Choroid plexus epithelial cell (primary cell): ENCODE measurements around the gene RAB3B.
"Not testable (repeated sequence)": the region's sequence is repeated elsewhere in the genome, so short reads cannot be mapped to it uniquely, and the experiment has no call there.

ENCODE experiments used
- DNase-seq: peaks from one replicate; pipeline ENCODE4 v3.0.0-alpha.2; 2010; ENCODE audit warnings: low read depth
- H3K4me3 ChIP-seq: 2 replicates; pipeline ENCODE4 v1.5.1; 2011; ENCODE audit warnings: low read depth, mild to moderate bottlenecking, control low read depth, low read length, moderate library complexity
- TF ChIP-seq, protein P1 (sequence below): conservative IDR thresholded peaks from 2 replicates; pipeline ENCODE4 v1.5.1; 2011; ENCODE audit warnings: low read depth, mild to moderate bottlenecking, control low read depth, inconsistent platforms, low read length, moderate library complexity

Gene RAB3B

GRCh38 chr1:51898090-51898734 is 92.3 kb downstream of the RAB3B start:
- no peak overlapping the region for H3K4me3 ChIP-seq

GRCh38 chr1:51897699-51898031 is 92.8 kb downstream of the RAB3B start:
- TF ChIP-seq, protein P1, sequence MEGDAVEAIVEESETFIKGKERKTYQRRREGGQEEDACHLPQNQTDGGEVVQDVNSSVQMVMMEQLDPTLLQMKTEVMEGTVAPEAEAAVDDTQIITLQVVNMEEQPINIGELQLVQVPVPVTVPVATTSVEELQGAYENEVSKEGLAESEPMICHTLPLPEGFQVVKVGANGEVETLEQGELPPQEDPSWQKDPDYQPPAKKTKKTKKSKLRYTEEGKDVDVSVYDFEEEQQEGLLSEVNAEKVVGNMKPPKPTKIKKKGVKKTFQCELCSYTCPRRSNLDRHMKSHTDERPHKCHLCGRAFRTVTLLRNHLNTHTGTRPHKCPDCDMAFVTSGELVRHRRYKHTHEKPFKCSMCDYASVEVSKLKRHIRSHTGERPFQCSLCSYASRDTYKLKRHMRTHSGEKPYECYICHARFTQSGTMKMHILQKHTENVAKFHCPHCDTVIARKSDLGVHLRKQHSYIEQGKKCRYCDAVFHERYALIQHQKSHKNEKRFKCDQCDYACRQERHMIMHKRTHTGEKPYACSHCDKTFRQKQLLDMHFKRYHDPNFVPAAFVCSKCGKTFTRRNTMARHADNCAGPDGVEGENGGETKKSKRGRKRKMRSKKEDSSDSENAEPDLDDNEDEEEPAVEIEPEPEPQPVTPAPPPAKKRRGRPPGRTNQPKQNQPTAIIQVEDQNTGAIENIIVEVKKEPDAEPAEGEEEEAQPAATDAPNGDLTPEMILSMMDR = no peak
- DNase-seq = peak; percentile 84
- no peak overlapping the region for H3K4me3 ChIP-seq

More at GRCh38 chr1:51898090-51898734, 92.3 kb downstream of the RAB3B start:
- TF ChIP-seq, protein P1 = no peak
- DNase-seq = peak; percentile 93

DNA sequence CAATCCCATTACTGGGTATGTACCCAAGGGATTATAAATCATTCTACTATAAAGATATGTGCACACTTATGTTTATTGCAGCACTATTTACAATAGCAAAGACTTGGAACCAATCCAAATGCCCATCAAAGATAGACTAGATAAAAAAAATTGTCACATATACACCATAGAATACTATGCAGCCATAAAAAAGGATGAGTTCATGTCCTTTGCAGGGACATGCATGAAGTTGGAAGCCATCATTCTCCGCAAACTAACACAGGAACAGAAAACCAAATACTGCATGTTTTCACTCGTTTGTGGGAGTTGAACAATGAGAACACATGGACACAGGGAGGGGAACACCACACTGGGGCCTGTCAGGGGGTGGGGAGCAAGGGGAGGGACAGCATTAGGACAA is 95.8 kb downstream of the RAB3B start:
- DNase-seq, H3K4me3 ChIP-seq: not testable (repeated sequence)

DNA sequence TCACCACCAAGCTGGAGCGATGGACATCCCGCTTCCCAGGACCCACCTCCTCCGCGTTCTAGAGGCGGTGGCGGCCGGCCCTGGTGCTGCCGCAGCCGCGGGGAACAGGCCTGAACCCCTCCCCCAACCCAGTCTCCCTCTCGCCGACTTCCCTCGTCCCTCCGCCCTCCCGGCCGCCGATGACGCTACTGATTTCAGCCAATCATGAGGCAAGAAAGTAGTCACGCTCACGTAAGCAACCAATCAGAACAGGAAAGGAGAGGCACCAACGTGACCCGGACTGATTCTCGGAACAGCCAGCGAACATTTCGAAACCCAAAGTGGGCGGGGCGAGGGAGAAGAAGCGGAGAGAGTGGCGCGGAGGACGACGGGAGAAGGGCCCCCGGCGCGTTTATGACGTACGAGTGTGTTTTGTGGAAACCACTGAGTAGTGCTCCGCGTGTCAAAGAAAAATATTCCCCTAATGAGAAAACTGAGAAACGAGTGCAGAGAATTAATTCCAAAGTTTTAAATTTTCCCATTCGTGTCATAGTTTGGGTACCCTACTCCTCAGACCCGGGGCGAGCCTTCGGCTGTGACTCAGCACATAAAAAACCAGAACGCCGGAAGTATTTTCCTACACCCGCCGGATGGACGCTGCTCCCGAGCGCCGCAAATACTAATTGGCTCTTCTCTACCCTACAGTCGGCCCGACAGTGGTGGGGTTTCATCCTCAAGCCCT is 111.7 kb downstream of the RAB3B start, which contains the start of gene NRDC:
TSS of gene NRDC (minus strand) at position 112 of the 721 bp plus-strand sequence. CDS start 112 bp downstream, outside the sequence.
- DNase-seq = peak; percentile 100
- TF ChIP-seq, protein P1 = no peak
- H3K4me3 ChIP-seq = peak within 1 kb of the TSS; percentile 98

DNA sequence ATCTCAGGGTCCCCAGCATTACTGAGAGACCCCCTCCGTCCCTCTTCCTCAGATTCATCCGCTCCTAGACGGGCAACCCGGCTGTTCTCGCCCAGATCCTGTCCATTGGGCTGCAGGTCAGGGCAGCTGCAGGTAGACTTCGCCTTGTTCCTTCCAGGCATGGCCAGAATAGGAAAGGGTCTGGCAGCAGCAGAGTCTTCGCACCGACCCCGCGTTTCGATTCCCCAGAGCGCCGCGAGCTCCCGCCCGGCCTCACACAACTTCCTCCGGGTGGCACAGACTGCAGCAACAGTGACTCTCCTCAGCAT is 112.2 kb downstream of the RAB3B start:
- DNase-seq = no peak
- TF ChIP-seq, protein P1 = no peak
- peak overlapping the region; percentile 98 for H3K4me3 ChIP-seq

DNA sequence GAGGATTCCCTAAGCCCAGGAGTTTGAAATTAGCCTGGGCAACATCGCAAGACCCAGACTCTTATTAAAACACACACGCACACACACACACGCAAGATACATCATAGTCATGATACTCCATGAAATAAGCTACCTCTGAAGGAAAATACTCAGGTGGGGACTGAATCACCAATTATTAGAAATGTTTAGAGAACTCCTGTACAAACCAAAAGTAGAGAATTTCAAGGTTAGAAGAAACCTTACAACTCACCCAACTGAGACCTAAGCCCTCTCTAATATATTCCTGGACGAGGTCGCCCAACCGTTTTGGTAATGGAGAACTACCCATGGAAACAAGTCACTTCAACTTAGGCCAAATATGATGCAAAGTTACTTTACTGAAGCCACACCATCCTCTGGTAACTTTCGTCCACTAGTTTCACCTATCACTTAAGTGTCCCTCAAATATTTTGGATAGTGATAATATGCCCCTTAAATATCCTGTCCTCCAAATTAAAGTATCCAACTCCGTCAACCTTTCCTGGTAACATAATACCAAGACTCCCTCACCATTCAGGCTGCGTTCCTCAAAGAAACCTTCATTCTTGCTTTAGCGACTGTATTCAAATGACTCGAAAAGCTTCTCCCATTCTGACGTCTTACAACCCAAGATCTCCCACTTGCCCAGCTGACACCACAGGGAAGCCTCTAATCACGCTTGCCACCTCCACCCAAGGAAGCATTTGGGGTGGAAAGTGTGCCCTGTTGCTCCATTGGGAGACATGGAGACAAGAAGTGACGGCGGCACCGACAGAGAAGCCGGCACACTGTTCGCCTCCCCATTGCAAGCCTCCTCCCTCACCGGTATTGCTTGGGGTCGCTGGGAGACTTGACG is 112.8 kb downstream of the RAB3B start:
- H3K4me3 ChIP-seq = peak overlapping the region; percentile 98
- TF ChIP-seq, protein P1 = no peak
- peak; percentile 59 for DNase-seq

DNA sequence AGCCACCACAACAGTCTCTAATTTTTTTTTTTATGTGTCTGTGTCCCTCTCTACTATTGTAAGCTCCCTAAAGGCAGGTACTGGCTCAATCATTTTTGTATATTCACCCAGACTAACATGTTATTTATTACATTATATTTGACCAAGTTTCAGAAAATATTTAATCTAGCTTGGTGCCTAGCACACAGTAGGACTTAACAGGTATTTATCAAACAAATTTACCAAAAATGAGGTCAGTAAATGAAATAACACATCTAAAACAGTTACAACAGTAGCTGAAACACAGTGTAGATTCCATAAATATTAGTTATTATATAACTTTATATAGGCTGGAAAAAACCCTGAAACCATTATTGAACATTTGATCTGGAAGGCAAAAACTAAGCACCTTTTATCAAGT is 114.7 kb downstream of the RAB3B start:
- TF ChIP-seq, protein P1 = no peak
- DNase-seq = no peak
- no peak overlapping the region for H3K4me3 ChIP-seq
